Right lobe of liver (tissue), 6 donors: ENCODE measurements around the gene CALML3. TPM values are rescaled to one million over a fixed set of nuclear protein-coding genes. Genes with fewer than 3 reads are reported as not detected.

Experiments
- ATAC-seq, 4 donors: fragments of 200-7000 bp; cut with Tn5 transposase; one replicate each; pipeline ENCODE4 v1.9.1; 2020; ENCODE audit warnings: mild to moderate bottlenecking in 4 of 4, moderate library complexity in 4 of 4
- DNase-seq, 3 donors: peaks; one replicate each; pipeline ENCODE4 v3.0.0-alpha.2; 2020
- H3K27ac ChIP-seq, 3 donors: fragments of 200-600 bp; one replicate each; pipeline ENCODE4 v1.8.0; 2022
- H3K27me3 ChIP-seq, 2 donors: fragments of 200-600 bp; one replicate each; pipeline ENCODE4 v1.8.0; 2022
- H3K36me3 ChIP-seq, 4 donors: fragments of 200-600 bp; sonication (generic) in 1 of 4; one replicate each; pipeline versions ENCODE4 v1.5.1 to v1.8.0; 2017 to 2022; ENCODE audit warnings: control low read depth in 1 of 4
- H3K4me1 ChIP-seq, 4 donors: fragments of 200-600 bp; sonication (generic) in 1 of 4; one replicate each; pipeline versions ENCODE4 v1.5.1 to v1.8.0; 2017 to 2022; ENCODE audit warnings: control low read depth in 1 of 4
- H3K4me3 ChIP-seq, 3 donors: fragments of 200-600 bp; one replicate each; pipeline ENCODE4 v1.8.0; 2022
- H3K9me3 ChIP-seq, 4 donors: fragments of 200-600 bp; sonication (generic) in 1 of 4; one replicate each; pipeline versions ENCODE4 v1.5.1 to v1.8.0; 2017 to 2022; ENCODE audit warnings: control low read depth in 1 of 4
- CTCF ChIP-seq, 4 donors: fragments of 200-600 bp in 3 of 4; fragments of 450-650 bp in 1 of 4; IDR thresholded peaks; one replicate each; pipeline versions ENCODE4 v1.5.1 to v1.8.0; 2016 to 2022; ENCODE audit warnings: antibody characterized with exemption in 4 of 4, mild to moderate bottlenecking in 2 of 4
- POLR2A ChIP-seq: fragments of 450-650 bp; IDR thresholded peaks from one replicate; pipeline ENCODE4 v1.6.1; 2017; ENCODE audit warnings: antibody characterized with exemption, mild to moderate bottlenecking
- WGBS: methylation state at CpG from one replicate; pipeline ENCODE4 v1.1.6; 2018; ENCODE audit warnings: low coverage, low lambda C conversion rate; ENCODE audit not compliant: insufficient coverage; ENCODE audit errors: missing lambda C conversion rate; 5-methylcytosine and 5-hydroxymethylcytosine counted together
- intact Hi-C, 2 donors: fragments of 100-400 bp; cut with DNase I; formaldehyde crosslinking; loops; one replicate each; pipeline versions ENCODE4 v1.11.2 to v1.14.1; 2022
- total RNA-seq, 6 experiments: library from RNA; depleted of rRNA in 2 of 6; stranded (reverse); fragments of >200 nt in 2 of 6; fragmentation: NEBNext Ultra II Directional in 3 of 6; extraction: Animal tissue kit (Norgen Biotek cat#: 25700) in 3 of 6; gene quantifications; one replicate each; pipeline versions ENCODE4 v1.1.0 to v1.2.4, GENCODE V29; 2016 to 2023
- donor health status: DM: no; HTN: yes; CAD: no.
- donor health status: DM: no; HTN: no; CAD: no.
- donor health status: DM: no; HTN: no; CAD: no.
- donor health status: DM: no; HTN: yes; CAD: no.
- donor health status: DM: no; HTN: yes; CAD: no.

The CALML3 gene
- total RNA-seq, 6 experiments from 2014 or later: 0.22 TPM; not detected in 5

- no peaks in the 10 kb centered on the region for H3K36me3 ChIP-seq
- no peaks in the 10 kb centered on the region for H3K27me3 ChIP-seq
- 90% methylated on average over 9 of the region's 16 CpGs for WGBS
- no peak overlapping the region for H3K4me3 ChIP-seq
- H3K27ac ChIP-seq: no peak overlapping the region
- TF ChIP-seq CTCF (IDR thresholded peaks at IDR 0.05) (no peak), POLR2A (no peak)
- H3K4me1 ChIP-seq: peaks cover 0 to 39% (median 12%) of the 10 kb centered on the region in 4 donors
- intact Hi-C loops: loop anchor here in 1 of 2 donors (10.0 kb wide), 1 partner anchor 84 kb away; no protein-coding TSS in a partner anchor
- DNase-seq (no peak), ATAC-seq (no peak)
- H3K9me3 ChIP-seq: no peaks in the 10 kb centered on the region
These were observed 6.2 kb downstream of the CALML3 start for GRCh38 chr10:5530846-5531557.

GRCh38 chr10:5531558-5532306, 7.0 kb downstream of the CALML3 start:
- H3K36me3 ChIP-seq: no peaks in the 10 kb centered on the region
- H3K27ac ChIP-seq: no peak overlapping the region
- 57% methylated on average over 7 of the region's 10 CpGs for WGBS
- TF ChIP-seq CTCF (IDR thresholded peaks at IDR 0.05): no peak
- no peak for TF ChIP-seq POLR2A
- intact Hi-C loops: loop anchor here in 1 of 2 donors (10.0 kb wide), 1 partner anchor 83 kb away; no protein-coding TSS in a partner anchor
- DNase-seq (no peak), ATAC-seq (no peak)
- H3K4me1 ChIP-seq: peaks cover 0 to 39% (median 12%) of the 10 kb centered on the region in 4 donors
- H3K4me3 ChIP-seq: no peak overlapping the region
- no peaks in the 10 kb centered on the region for H3K9me3 ChIP-seq
- no peaks in the 10 kb centered on the region for H3K27me3 ChIP-seq

- DNase-seq (no peak), ATAC-seq (no peak)
- Histone ChIP-seq H3K4me1 (peaks cover 0 to 39% (median 12%) of the 10 kb centered on the region in 4 donors), H3K9me3 (no peaks in the 10 kb centered on the region), H3K27me3 (no peaks in the 10 kb centered on the region), H3K36me3 (no peaks in the 10 kb centered on the region), H3K4me3 (no peak overlapping the region), H3K27ac (no peak overlapping the region)
- intact Hi-C loops: loop anchor here in 1 of 2 donors (10.0 kb wide), 1 partner anchor 83 kb away; no protein-coding TSS in a partner anchor
- WGBS: 100% methylated on average over 2 of the region's 10 CpGs
- no peak for TF ChIP-seq CTCF (IDR thresholded peaks at IDR 0.05)
- no peak for TF ChIP-seq POLR2A
These were observed 7.5 kb downstream of the CALML3 start for GRCh38 chr10:5532307-5532605.

GRCh38 chr10:5532618-5533097, 7.9 kb downstream of the CALML3 start:
- Histone ChIP-seq H3K4me3 (no peak overlapping the region), H3K4me1 (peaks cover 0 to 39% (median 11%) of the 10 kb centered on the region in 4 donors), H3K27ac (no peak overlapping the region), H3K36me3 (no peaks in the 10 kb centered on the region), H3K9me3 (no peaks in the 10 kb centered on the region), H3K27me3 (no peaks in the 10 kb centered on the region)
- TF ChIP-seq POLR2A: no peak
- TF ChIP-seq CTCF (IDR thresholded peaks at IDR 0.05): no peak
- 95% methylated on average over 3 of the region's 6 CpGs for WGBS
- ATAC-seq (no peak), DNase-seq (no peak)
- intact Hi-C loops: loop anchor here in 1 of 2 donors (10.0 kb wide), 1 partner anchor 82 kb away; no protein-coding TSS in a partner anchor
